Upper lobe of right lung (tissue), 1 donor: ENCODE data around the gene PARD3. TPM values are rescaled to one million over a fixed set of nuclear protein-coding genes. Genes with fewer than 3 reads are reported as not detected.

Source experiments
- ATAC-seq: fragments of 200-7000 bp; cut with Tn5 transposase; one replicate; pipeline ENCODE4 v1.9.1; 2020; ENCODE audit warnings: mild to moderate bottlenecking, moderate library complexity
- DNase-seq: peaks from one replicate; pipeline ENCODE4 v3.0.0-alpha.2; 2020
- H3K27ac ChIP-seq: fragments of 200-600 bp; one replicate; pipeline ENCODE4 v1.8.0; 2022
- H3K27me3 ChIP-seq: fragments of 200-600 bp; one replicate; pipeline ENCODE4 v1.8.0; 2022; ENCODE audit warnings: mild to moderate bottlenecking
- H3K36me3 ChIP-seq: fragments of 200-600 bp; one replicate; pipeline ENCODE4 v1.8.0; 2022
- H3K4me1 ChIP-seq: fragments of 200-600 bp; one replicate; pipeline ENCODE4 v1.8.0; 2022
- H3K4me3 ChIP-seq: fragments of 200-600 bp; one replicate; pipeline ENCODE4 v1.8.0; 2022; ENCODE audit warnings: mild to moderate bottlenecking
- H3K9me3 ChIP-seq: fragments of 200-600 bp; one replicate; pipeline ENCODE4 v1.8.0; 2022
- CTCF ChIP-seq: fragments of 200-600 bp; IDR thresholded peaks from one replicate; pipeline ENCODE4 v1.8.0; 2022; ENCODE audit warnings: antibody characterized with exemption
- intact Hi-C: fragments of 100-400 bp; cut with DNase I; formaldehyde crosslinking; loops from one replicate; pipeline ENCODE4 v1.11.0; 2022
- total RNA-seq: library from RNA; stranded (reverse); fragmentation: NEBNext Ultra II Directional; extraction: Animal tissue kit (Norgen Biotek cat#: 25700); gene quantifications from one replicate; pipeline ENCODE4 v1.2.1, GENCODE V29; 2021
- donor health status: DM: no; HTN: yes; CAD: no; lungs with severe emphysema.

PARD3 gene
- total RNA-seq, 1 donor from 2014 or later, result 38.5 TPM

- intact Hi-C loops, result no loop called here
- TF ChIP-seq CTCF, result no peak
- ATAC-seq (no peak), DNase-seq (no peak)
- no peaks in the 10 kb centered on the region for H3K36me3 ChIP-seq
- H3K9me3 ChIP-seq, result no peaks in the 10 kb centered on the region
- H3K27me3 ChIP-seq, result no peaks in the 10 kb centered on the region
- H3K4me3 ChIP-seq, result no peak overlapping the region
- peaks cover 2% of the 10 kb centered on the region for H3K4me1 ChIP-seq
- H3K27ac ChIP-seq, result no peak overlapping the region
Measured at GRCh38 chr10:34775044-34775637, 40.0 kb downstream of the PARD3 start.

GRCh38 chr10:34773636-34774630, 41.2 kb downstream of the PARD3 start:
- Histone ChIP-seq H3K36me3 (no peaks in the 10 kb centered on the region), H3K4me3 (no peak overlapping the region), H3K4me1 (peaks cover 3% of the 10 kb centered on the region), H3K27ac (no peak overlapping the region), H3K9me3 (no peaks in the 10 kb centered on the region), H3K27me3 (no peaks in the 10 kb centered on the region)
- no peak for TF ChIP-seq CTCF
- DNase-seq (no peak), ATAC-seq (no peak)
- intact Hi-C loops, result no loop called here

GRCh38 chr10:34771525-34771924, 43.6 kb downstream of the PARD3 start:
- intact Hi-C loops, result no loop called here
- H3K27ac ChIP-seq, result no peak overlapping the region
- no peak overlapping the region for H3K4me3 ChIP-seq
- no peak for TF ChIP-seq CTCF
- no peaks in the 10 kb centered on the region for H3K27me3 ChIP-seq
- H3K36me3 ChIP-seq, result no peaks in the 10 kb centered on the region
- ATAC-seq (no peak), DNase-seq (no peak)
- no peaks in the 10 kb centered on the region for H3K9me3 ChIP-seq
- peaks cover 14% of the 10 kb centered on the region for H3K4me1 ChIP-seq

GRCh38 chr10:34771106-34771505, 44.0 kb downstream of the PARD3 start:
- Histone ChIP-seq H3K9me3 (no peaks in the 10 kb centered on the region), H3K4me1 (peaks cover 14% of the 10 kb centered on the region), H3K36me3 (no peaks in the 10 kb centered on the region), H3K27me3 (no peaks in the 10 kb centered on the region), H3K4me3 (no peak overlapping the region), H3K27ac (no peak overlapping the region)
- intact Hi-C loops, result no loop called here
- ATAC-seq, result no peak
- no peak for TF ChIP-seq CTCF
- no peak for DNase-seq

- no peak for ATAC-seq
- no peak overlapping the region for H3K4me3 ChIP-seq
- no peaks in the 10 kb centered on the region for H3K9me3 ChIP-seq
- TF ChIP-seq CTCF, result no peak
- H3K4me1 ChIP-seq, result peaks cover 23% of the 10 kb centered on the region
- H3K27me3 ChIP-seq, result no peaks in the 10 kb centered on the region
- no peak overlapping the region for H3K27ac ChIP-seq
- H3K36me3 ChIP-seq, result no peaks in the 10 kb centered on the region
- intact Hi-C loops, result no loop called here
- no peak for DNase-seq
Measured at GRCh38 chr10:34769899-34770298, 45.2 kb downstream of the PARD3 start.
